Kasumi-1 (cell line): ENCODE results near the gene ARID3A.

ENCODE experiments used
- DNase-seq, 2 experiments: peaks; one replicate each; lab custom pipeline; 2025; lab: John Stamatoyannopoulos, UW

The ARID3A gene

DNA sequence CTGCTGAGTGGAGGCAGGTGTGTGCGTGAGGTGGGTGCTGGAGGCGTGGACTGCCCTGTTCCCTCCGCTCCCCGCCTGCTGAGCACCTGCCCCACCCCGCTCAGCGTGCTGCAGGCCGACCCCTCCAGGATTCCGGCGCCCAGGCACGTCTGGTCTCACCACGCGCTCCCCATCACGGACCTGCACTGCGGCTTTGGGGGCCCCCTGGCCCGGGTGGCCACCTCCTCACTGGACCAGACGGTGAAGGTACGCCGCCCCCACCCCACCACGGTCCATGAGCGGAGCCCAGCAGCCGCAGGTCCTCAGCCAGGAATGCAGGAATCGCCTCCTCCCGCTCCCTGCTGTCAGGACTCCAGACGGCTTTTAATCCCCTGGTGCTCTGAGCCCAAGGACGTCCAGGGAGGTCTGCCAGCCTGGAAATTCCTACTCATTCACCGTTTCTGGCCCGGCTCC, 64.3 kb downstream of the ARID3A start:
- no peak for DNase-seq

DNA sequence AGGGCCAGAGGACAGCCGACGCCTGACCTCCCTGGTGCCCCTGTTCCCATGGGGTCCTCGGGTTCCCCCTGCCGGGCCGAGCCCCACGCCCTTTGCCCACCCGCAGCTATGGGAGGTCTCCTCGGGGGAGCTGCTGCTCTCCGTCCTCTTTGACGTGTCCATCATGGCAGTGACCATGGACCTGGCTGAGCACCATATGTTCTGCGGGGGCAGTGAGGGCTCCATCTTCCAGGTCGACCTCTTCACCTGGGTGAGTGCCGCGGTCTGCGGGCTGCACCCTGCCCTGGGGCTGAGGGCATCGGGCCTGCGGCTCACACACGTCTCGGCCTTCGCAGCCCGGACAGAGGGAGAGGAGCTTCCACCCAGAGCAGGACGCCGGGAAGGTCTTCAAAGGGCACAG, 64.9 kb downstream of the ARID3A start:
- DNase-seq = no peak

DNA sequence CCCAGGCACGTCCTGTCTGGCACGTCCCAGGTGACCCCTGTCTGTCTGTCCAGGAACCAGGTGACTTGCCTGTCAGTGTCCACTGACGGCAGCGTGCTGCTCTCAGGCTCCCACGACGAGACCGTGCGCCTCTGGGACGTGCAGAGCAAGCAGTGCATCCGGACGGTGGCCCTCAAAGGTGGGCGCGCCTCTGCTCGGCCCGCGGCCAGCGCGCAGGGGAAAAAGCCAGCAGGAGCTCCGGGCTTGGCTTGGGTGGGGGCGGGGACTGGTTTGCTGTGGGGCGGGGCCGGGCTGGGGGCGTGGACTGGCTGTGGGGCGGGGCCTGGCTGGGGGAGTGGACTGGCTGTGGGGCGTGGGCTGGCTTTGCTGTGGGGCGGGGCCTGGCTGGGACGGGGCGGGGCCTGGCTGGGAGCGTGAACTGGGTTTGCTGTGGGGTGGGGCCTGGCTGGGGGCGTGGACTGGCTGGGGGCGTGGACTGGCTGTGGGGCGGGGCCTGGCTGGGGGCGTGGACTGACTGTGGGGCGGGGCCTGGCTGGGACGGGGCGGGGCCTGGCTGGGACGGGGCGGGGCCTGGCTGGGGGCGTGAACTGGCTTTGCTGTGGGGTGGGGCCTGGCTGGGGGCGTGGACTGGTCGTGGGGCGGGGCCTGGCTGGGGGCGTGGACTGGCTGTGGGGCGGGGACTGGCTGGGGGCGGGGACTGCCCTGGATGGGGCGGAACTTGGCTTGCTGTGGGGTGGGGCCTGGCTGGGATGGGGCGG, 65.5 kb downstream of the ARID3A start:
- DNase-seq = peak in 1 of 2 experiments; percentile 62

DNA sequence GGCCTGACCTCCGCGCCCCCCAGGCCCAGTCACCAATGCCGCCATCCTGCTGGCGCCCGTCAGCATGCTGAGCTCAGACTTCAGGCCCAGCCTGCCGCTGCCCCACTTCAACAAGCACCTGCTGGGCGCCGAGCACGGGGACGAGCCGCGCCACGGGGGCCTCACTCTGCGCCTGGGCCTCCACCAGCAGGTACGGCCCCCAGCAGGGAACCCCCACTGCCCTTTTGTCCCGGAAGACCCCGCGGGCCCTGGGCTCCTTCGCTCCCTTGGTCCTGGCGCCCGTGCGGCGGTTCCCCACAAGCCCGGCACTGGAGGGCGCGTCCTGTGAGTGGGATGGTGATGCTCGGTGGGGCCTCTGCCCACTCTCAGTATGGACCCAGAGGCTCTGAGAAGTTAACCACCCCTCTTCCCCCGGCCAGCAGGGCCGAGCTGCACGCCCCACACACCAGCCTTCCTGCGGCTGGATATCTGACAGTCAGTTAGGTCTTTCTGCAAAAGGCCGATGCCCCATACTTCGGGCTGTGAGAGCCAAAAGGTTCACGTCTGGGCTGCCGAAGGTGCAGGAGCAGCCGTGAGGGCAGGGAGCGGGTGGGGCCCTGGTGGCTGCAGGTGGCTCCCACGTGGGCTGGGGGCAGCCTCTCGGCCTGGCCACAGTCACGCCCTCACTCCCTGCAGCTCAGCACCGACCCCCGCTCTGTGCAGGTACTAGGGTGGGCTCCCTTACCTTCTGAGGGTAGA, 66.3 kb downstream of the ARID3A start:
- no peak for DNase-seq

DNA sequence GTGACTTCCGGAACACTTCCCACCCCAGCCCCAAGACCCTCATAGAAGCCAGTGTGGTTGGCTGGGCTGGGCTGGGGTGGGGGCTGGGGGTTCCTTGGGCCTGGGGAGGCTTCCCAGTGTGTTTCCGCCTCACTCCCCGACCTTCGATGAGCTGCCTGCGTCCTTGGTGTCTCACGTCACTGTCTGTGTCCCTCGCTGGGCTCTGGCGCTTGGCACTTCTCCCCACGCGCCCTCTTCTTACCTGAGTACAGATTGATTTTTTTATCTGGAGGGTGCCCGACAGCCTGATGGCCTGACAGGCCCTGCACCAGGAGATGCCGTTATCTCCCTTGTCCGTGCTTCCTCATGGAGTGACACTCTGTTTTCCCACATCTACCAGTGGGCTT, 66.8 kb downstream of the ARID3A start:
- DNase-seq = no peak

DNA sequence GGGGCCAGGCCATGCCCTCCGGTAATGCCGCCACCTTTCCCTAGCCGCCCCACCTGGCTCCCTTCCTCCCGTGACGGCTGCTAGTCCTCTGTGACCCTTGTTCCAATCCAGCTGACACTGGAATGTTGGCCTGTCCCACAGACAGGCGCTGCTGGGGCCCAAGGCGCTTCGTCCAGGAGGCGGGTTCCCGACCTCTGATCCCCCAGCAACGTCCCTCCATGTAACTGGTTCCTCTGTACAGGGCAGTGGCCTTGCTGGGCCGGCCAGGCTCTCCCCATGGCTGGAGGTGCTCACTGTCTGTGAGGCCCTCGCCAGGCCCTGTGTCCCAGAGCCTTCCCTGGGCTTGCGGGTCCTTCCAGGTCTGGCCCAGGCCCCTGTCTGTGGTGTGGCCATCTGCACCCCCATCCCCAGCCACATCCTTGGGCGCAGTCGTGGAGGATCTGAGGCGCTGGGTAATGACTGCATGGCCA, 67.6 kb downstream of the ARID3A start:
- no peak for DNase-seq

DNA sequence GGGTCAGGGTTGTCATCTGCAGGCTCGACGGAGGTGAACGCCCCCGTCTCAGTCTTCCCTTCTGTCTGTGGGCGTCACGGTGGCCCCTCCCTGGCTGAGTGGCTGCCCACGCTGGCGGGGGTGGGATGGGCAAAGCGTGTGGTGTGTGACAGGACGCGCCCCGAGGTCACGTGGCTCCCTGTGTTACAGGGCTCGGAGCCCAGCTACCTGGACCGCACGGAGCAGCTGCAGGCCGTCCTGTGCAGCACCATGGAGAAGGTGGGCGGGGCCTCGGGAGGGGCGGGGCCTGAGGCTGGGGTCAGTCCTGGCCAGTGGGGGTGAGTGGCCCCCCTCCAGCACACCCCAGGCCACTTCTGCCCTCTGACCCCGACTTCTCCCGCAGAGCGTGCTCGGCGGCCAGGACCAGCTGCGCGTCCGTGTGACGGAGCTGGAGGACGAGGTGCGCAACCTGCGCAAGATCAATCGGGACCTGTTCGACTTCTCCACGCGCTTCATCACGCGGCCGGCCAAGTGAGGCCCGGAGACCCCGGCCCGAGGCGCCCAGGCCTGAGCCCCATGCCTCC, 68.1 kb downstream of the ARID3A start:
- DNase-seq = no peak

DNA sequence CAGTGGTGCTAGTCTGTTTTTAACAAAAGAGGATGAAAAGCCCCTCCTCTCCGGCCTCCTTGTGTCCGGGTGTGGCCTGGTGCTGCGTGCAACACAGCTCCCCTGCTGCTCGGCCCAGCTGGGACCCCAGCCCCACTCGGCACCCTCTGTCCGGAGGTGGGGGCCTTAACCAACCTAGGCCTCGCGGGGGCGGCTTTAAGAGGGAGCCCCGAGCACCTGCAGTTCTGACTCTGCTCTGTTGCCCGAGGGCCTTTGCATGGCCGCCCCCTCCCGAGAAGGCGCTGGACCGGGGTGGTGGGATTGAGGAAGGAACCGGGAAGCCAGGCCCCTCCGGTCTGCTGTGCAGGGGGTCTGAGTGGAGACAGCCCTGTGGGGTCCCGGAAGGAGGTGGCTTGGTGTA, 68.7 kb downstream of the ARID3A start:
- DNase-seq = no peak

DNA sequence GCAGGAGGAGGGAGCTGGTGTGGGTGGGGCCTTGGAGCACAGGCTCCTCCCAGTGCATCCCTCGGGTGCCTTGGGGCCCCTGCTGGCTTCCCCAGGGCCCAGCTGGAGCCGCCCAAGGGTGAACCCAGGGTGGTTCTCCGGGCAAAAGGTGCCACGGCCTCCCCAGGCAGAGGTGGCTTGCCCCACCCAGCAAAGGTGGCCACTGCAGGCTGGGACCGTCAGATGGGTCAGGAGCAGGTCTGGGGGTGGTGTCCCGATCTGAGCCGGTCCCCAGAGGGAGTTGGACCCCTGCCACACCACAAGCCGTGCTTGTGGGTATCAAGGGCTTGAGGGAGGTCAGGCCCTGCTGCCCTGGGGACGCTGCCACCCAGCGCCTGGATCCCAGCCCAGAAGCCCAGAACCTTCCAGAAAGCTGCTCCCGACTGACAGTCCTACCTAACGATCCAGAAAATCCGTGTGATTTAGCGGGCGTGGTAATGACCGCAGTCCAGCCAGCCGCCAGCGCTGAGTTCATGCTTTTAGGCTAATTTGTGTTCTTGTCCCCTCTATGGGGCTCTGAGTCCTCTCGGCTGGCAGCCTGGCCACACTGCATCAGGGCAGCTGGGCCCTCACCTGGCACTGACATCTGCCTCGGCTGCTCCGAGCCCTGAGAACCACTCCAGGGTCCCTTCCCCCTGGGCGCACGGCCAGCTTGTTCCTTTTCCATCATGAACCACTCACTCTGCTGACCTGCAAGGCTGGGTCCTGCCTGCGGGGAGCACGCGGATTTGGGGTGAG, 69.4 kb downstream of the ARID3A start:
- no peak for DNase-seq

DNA sequence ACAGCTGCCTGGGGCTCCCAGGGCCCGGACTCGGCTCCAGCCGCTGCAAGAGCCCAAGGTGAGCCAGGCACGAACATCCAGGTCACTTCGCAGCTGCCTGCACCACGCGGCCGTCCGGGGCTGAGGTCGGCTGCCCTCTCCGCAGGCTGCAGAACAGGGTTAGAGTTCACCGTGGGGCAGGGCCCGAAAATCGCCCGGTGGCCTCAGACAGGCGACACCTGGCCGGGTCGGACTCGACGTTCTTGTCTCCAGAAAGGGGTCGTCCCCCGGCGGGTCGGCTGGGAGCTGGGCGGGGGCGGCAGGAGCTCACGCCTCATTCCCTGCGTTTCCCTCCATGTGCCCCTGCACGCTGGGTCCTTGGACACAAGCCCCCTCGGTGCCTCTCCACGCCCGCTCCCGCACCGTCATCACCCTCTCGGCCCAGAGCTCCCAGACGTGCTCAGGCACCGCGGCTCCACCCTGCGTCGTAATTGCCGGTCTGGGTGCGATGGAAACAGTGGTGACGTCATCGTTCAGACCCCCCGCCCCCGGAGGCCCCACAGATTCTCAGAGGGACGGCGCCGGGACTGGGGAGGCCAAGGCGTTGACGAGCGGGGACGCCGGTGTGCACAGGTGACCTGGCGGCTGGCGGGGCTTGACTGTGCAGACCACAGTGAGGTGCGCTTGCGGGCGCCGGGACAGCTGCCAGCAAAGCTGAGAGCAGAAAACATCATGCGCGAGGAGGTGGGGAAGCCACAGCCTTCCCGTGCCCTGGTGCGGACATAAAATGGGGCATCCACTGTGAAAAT, 70.4 kb downstream of the ARID3A start:
- DNase-seq = no peak

DNA sequence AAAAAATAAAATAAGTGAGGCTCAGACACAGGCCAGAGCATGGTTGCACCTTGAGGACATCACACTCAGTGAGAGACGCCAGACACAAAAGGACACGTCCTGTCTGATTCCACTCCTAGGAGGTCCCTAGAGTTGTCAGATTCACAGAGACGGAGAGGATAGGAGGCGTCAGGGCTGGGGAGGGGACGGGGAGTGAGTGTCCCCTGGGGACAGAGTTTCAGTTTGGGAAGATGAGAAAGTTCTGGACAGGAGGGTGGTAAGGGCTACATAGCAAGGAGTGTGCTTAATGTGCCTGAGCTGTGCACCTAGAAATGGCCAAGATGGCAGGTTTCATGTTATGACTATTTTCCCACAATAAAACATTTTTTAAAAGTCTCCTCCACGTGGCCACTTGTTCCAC, 72.2 kb downstream of the ARID3A start:
- DNase-seq = no peak

DNA sequence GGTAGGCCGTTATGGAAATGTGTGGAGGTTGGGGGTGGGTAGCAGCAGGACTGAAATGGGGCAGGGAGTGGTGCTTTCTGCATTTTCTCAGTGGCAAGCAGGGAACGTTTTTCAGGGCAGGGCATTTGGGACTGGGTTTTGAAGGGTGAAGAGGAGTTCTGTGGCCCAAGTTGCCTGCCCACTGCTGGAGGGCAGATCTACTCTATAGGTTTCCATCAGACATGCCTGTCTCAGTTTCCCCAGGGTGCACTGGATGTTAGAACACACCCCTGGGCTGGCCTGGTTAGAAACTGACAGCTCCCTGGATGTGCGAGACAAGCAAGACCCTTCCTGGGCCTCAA, 73.5 kb downstream of the ARID3A start:
- no peak for DNase-seq

DNA sequence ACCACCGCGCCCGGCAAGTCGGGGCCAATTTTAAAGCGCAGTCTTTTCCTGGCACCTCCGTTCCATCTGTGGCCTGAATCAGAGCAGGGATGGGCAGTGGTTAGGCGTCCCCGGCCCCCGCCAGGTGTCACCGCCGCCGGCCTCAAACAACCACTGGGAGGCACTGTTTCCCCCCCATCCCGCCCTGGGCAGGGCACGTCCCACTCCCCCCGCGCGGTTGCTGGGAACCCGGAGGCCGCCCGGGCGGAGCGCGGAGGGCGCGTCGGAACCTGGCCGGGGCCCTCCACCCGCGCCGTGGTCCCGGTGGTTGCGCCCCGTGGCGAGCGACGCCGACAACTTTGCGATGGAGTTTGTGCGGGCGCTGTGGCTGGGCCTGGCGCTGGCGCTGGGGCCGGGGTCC, 74.3 kb downstream of the ARID3A start, which contains the start of gene GRIN3B:
TSS of gene GRIN3B (plus strand) at position 325 of the 400 bp plus-strand sequence. CDS start at position 344, 19 bp downstream.
- DNase-seq = peak; percentile 9 to 33

DNA sequence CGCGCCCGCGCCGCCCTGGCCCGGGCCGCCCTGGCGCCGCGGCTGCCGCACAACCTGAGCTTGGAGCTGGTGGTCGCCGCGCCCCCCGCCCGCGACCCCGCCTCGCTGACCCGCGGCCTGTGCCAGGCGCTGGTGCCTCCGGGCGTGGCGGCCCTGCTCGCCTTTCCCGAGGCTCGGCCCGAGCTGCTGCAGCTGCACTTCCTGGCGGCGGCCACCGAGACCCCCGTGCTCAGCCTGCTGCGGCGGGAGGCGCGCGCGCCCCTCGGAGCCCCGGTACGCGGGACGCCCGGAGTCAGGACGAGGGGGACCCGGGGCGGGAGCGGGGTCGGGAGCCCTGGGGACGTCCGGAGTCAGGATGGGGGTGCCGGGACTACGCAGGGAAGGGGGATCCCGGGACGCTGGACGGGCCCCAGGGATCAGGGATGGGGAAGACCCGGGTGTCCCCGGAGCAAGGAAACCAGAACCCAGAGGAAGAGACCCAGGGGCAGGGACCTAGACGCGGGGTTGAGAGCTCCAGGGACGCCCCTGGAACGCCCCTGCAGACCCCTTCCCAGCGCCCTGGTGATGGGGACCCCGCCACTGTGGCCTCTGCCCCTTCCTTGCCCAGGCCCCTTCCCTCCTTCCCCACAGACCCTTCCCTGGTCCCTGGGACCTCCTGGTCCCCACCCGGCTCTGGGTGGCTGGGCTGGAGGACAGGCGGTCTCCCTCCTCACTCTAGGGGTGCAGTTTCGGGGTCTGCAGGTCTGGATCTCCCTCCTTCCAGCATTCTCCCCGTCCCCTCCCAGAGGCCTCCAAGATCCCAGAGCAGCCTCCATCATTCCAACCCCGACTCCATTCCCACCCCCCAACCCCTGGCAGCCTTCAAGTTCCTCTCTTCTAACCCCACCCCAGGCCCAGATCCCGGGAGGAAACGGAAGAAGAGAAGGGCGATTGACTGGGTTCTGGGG, 75.0 kb downstream of the ARID3A start:
- no peak for DNase-seq

DNA sequence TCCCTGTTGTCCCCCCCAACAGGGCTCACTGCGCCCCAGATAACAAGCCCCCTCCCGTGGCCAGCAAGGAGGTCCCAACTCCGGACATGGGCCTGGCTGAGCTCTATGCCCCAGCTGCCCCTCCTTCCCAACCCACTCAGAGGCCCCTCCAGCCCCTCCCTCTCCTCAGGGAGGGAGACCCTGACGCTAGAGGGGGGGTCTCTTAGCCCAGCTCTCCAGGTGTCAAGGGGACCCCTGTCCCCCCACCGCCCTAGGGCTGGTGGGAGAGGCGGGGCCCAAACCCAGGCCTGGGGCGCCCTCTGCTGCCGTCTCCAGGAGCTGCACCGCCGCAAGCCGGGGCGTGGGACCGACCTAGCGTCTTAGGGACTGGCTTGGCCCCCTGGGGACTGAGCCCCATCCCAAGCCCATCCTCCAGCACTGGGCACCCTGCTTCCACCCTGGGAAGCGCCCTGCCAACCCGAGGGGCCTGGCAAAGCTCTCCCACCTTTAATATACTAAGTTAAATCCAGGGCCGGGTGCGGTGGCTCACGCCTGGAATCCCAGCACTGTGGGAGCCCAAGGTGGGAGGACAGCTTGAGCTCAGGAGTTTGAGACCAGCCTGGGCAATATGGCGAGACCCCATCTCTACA, 75.8 kb downstream of the ARID3A start:
- peak; percentile 30 to 35 for DNase-seq

DNA sequence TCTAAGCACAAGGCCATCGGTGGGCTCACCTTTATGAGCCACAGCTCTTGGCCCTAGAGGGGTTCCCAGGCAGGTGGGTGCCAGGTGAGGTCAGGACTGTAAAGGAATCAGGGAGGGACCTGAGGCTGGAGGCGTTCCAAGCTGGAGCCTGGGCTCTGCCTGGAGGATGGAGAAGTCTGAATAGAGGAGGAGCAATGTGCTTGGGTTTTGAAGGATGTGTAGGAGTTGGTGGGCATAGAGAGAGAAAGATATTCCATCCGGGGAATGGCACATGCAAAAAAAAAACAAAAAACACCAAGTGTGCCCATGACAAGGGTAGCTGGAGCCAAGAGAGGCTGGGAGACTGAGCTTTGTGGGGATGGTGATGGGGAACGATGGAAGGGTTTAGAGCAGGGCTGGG, 76.8 kb downstream of the ARID3A start:
- DNase-seq = no peak

DNA sequence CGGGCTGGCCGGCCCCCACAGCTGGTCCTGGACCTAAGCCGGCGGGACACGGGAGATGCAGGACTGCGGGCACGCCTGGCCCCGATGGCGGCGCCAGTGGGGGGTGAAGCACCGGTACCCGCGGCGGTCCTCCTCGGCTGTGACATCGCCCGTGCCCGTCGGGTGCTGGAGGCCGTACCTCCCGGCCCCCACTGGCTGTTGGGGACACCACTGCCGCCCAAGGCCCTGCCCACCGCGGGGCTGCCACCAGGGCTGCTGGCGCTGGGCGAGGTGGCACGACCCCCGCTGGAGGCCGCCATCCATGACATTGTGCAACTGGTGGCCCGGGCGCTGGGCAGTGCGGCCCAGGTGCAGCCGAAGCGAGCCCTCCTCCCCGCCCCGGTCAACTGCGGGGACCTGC, 77.4 kb downstream of the ARID3A start:
- DNase-seq = no peak

DNA sequence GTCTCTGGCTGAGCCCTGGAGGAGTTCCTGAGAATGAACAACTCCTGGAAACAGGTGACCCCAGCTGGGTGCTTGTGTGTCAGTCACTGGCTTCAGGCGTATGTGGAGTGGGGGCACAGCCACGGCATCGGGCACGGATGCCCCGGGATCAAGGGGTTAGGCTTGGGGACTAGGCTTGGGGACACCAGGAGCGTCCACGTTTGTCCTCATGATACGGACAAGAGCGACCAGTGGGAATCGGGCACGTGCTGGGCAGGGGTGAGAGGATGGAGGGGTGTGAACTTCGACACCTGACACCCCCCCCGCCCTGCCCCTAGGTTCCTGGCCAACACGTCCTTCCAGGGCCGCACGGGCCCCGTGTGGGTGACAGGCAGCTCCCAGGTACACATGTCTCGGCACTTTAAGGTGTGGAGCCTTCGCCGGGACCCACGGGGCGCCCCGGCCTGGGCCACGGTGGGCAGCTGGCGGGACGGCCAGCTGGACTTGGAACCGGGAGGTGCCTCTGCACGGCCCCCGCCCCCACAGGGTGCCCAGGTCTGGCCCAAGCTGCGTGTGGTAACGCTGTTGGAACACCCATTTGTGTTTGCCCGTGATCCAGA, 78.5 kb downstream of the ARID3A start:
- no peak for DNase-seq
